Erythroblast (primary cell): ENCODE measurements around the gene ZNF133.

Experiments used
- GATA1 ChIP-seq: IDR thresholded peaks from 2 replicates; pipeline ENCODE4 v1.6.1; 2011; ENCODE audit warnings: low read depth, mild to moderate bottlenecking, control low read depth, low read length, moderate library complexity
- POLR2A ChIP-seq: IDR thresholded peaks from 2 replicates; pipeline ENCODE4 v1.6.1; 2011; ENCODE audit warnings: mild to moderate bottlenecking, low read length

DNA sequence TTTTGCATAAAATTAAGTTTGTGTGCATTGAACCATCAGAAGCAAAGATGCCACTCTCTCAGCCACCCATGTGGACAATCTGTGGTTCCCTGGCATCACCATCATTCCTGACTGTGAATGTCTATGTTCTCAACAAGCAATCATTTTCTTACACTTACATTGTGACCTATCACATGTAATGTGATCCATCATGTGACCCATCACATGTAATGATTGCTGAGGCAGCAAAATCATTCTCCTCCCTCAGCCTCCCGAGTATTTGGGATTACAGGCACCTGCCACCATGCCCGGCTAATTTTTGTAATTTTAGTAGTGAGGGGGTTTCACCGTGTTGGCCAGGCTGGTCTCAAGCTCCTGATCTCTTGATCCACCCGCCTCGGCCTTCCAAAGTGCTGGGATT, 22.0 kb upstream of the ZNF133 start:
- TF ChIP-seq POLR2A (no peak), GATA1 (no peak)
